ENCODE data around the gene RRP7A. TPM values are rescaled to one million over a fixed set of nuclear protein-coding genes. Genes with fewer than 3 reads are reported as not detected.
A peak's percentile ranks its signal among the peaks of the same experiment; 100 is the strongest.
"Not testable (repeated sequence)": the region's sequence is repeated elsewhere in the genome, so short reads cannot be mapped to it uniquely, and the experiment has no call there.

RRP7A gene
- total RNA-seq, 2 donors from 2014 or later: 55.9 to 66.9 TPM

GRCh38 chr22:42514331-42514730 is 5.3 kb downstream of the RRP7A start:
- H3K36me3 Mint-ChIP-seq; ATAC-seq; H3K27ac Mint-ChIP-seq; H3K9me3 Mint-ChIP-seq; DNase-seq (ENCODE audit: low spot score in 2 of 2): not testable (repeated sequence)

GRCh38 chr22:42512273-42512990 is 7.2 kb downstream of the RRP7A start:
- not testable (repeated sequence) for H3K36me3 Mint-ChIP-seq; H3K27ac Mint-ChIP-seq; H3K9me3 Mint-ChIP-seq; ATAC-seq; DNase-seq (ENCODE audit: low spot score in 2 of 2)

- no peak for ATAC-seq
- Mint-ChIP-seq H3K9me3 (no peaks in the 10 kb centered on the region), H3K27ac (peak overlapping the region in 1 of 2 donors; percentile 70), H3K36me3 (no peaks in the 10 kb centered on the region)
- DNase-seq (ENCODE audit: low spot score in 2 of 2): no peak
These were observed 8.2 kb downstream of the RRP7A start for GRCh38 chr22:42511401-42511891.

- Mint-ChIP-seq H3K9me3 (no peaks in the 10 kb centered on the region), H3K27ac (peak overlapping the region in 1 of 2 donors; percentile 36), H3K36me3 (no peaks in the 10 kb centered on the region)
- ATAC-seq (no peak), DNase-seq (ENCODE audit: low spot score in 2 of 2) (no peak)
These were observed 10.0 kb downstream of the RRP7A start for GRCh38 chr22:42509548-42509947.

- not testable (repeated sequence) for DNase-seq (ENCODE audit: low spot score in 2 of 2); H3K36me3 Mint-ChIP-seq; H3K9me3 Mint-ChIP-seq; ATAC-seq
- peak overlapping the region in 1 of 2 donors; percentile 69 for H3K27ac Mint-ChIP-seq
These were observed 10.6 kb downstream of the RRP7A start for GRCh38 chr22:42508975-42509364.

GRCh38 chr22:42508327-42508974 is 11.1 kb downstream of the RRP7A start:
- H3K27ac Mint-ChIP-seq: peak overlapping the region in 1 of 2 donors; percentile 69
- ATAC-seq; H3K9me3 Mint-ChIP-seq; DNase-seq (ENCODE audit: low spot score in 2 of 2); H3K36me3 Mint-ChIP-seq: not testable (repeated sequence)

- Mint-ChIP-seq H3K27ac (no peak overlapping the region), H3K36me3 (no peaks in the 10 kb centered on the region), H3K9me3 (no peaks in the 10 kb centered on the region)
These were observed 18.8 kb downstream of the RRP7A start for GRCh38 chr22:42500836-42501179.

GRCh38 chr22:42500161-42500835 is 19.3 kb downstream of the RRP7A start:
- ATAC-seq (peak; percentile 92 to 96), DNase-seq (ENCODE audit: low spot score in 2 of 2) (peak; percentile 80 to 85)
- Mint-ChIP-seq H3K9me3 (no peaks in the 10 kb centered on the region), H3K36me3 (no peaks in the 10 kb centered on the region), H3K27ac (peak overlapping the region in 1 of 2 donors; percentile 36)

More at GRCh38 chr22:42500836-42501179, 18.8 kb downstream of the RRP7A start:
- no peak for ATAC-seq
- no peak for DNase-seq (ENCODE audit: low spot score in 2 of 2)

GRCh38 chr22:42499773-42500160 is 19.8 kb downstream of the RRP7A start:
- not testable (repeated sequence) for H3K9me3 Mint-ChIP-seq; ATAC-seq; H3K27ac Mint-ChIP-seq; H3K36me3 Mint-ChIP-seq; DNase-seq (ENCODE audit: low spot score in 2 of 2)

- H3K36me3 Mint-ChIP-seq; H3K27ac Mint-ChIP-seq; ATAC-seq; H3K9me3 Mint-ChIP-seq; DNase-seq (ENCODE audit: low spot score in 2 of 2): not testable (repeated sequence)
These were observed 24.0 kb downstream of the RRP7A start for GRCh38 chr22:42495533-42496141.

GRCh38 chr22:42493393-42493792 is 26.2 kb downstream of the RRP7A start:
- Mint-ChIP-seq H3K9me3 (no peaks in the 10 kb centered on the region), H3K27ac (no peak overlapping the region), H3K36me3 (no peaks in the 10 kb centered on the region)
- no peak for DNase-seq (ENCODE audit: low spot score in 2 of 2)
- no peak for ATAC-seq

GRCh38 chr22:42492323-42492690 is 27.3 kb downstream of the RRP7A start:
- no peak for ATAC-seq
- Mint-ChIP-seq H3K9me3 (no peaks in the 10 kb centered on the region), H3K36me3 (no peaks in the 10 kb centered on the region), H3K27ac (no peak overlapping the region)
- DNase-seq (ENCODE audit: low spot score in 2 of 2): no peak

GRCh38 chr22:42490243-42490832 is 29.3 kb downstream of the RRP7A start:
- no peaks in the 10 kb centered on the region for H3K36me3 Mint-ChIP-seq
- no peaks in the 10 kb centered on the region for H3K9me3 Mint-ChIP-seq
- DNase-seq (ENCODE audit: low spot score in 2 of 2): no peak
- no peak overlapping the region for H3K27ac Mint-ChIP-seq
- ATAC-seq: no peak

GRCh38 chr22:42489000-42489399 is 30.6 kb downstream of the RRP7A start:
- Mint-ChIP-seq H3K36me3 (no peaks in the 10 kb centered on the region), H3K9me3 (no peaks in the 10 kb centered on the region), H3K27ac (no peak overlapping the region)
- no peak for ATAC-seq
- DNase-seq (ENCODE audit: low spot score in 2 of 2): no peak

GRCh38 chr22:42484506-42484905 is 35.1 kb downstream of the RRP7A start:
- H3K27ac Mint-ChIP-seq: no peak overlapping the region
- DNase-seq (ENCODE audit: low spot score in 2 of 2) (no peak), ATAC-seq (no peak)
- no peaks in the 10 kb centered on the region for H3K9me3 Mint-ChIP-seq
- no peaks in the 10 kb centered on the region for H3K36me3 Mint-ChIP-seq

GRCh38 chr22:42483610-42484223 is 35.9 kb downstream of the RRP7A start:
- not testable (repeated sequence) for H3K27ac Mint-ChIP-seq; DNase-seq (ENCODE audit: low spot score in 2 of 2)

More at GRCh38 chr22:42483610-42484223, 35.9 kb downstream of the RRP7A start:
- not testable (repeated sequence) for H3K9me3 Mint-ChIP-seq, H3K36me3 Mint-ChIP-seq, ATAC-seq
